Hepatocyte (in vitro differentiated cells): ENCODE measurements around the gene FALEC. TPM values are rescaled to one million over a fixed set of nuclear protein-coding genes. Genes with fewer than 3 reads are reported as not detected.

Source experiments
- microRNA-seq: library from miRNA; unstranded; fragments of <30 nt; microRNA quantifications from one replicate; pipeline ENCODE4, GENCODE V29; 2017
- polyA plus RNA-seq: library from polyadenylated mRNA; unstranded; fragments of >200 nt; fragmentation: Nextera tagmentation; extraction: Ambion mirVana; gene quantifications from 2 replicates; pipeline ENCODE4 v1.2.1, GENCODE V29; 2016
- small RNA-seq: library from RNA; depleted of rRNA; stranded (forward); fragments of <200 nt; gene quantifications from one replicate; pipeline ENCODE3, GENCODE V24; 2014
- total RNA-seq: library from RNA; depleted of rRNA; stranded (reverse); fragments of >200 nt; gene quantifications from 2 replicates; pipeline ENCODE4 v1.2.3, GENCODE V29; 2014

FALEC gene
- total and polyA plus RNA-seq, 2 experiments from 2014 or later, result 0.39 TPM; not detected in 1

Small RNA genes lying within 50 kb of the gene (microRNA-seq; reads per million reads assigned to microRNA genes)
- gene MIR4257, result not detected
- not detected for gene MIR6878

Small RNA genes lying within 50 kb of the gene (small RNA-seq; reads per million reads assigned to genes)
- not detected for gene MIR4257
- not detected for gene RN7SL473P
- not detected for gene RN7SL600P

Other genes with a start within 250 kb of the FALEC start
- gene APH1A, start 246.7 kb upstream of the FALEC start, total RNA-seq, result 145 and 148 TPM in 2 replicates
- 52.1 and 54.1 TPM in 2 replicates for gene APH1A, start 246.7 kb upstream of the FALEC start, polyA plus RNA-seq
- gene C1orf54, start 243.0 kb upstream of the FALEC start, total RNA-seq, result 11.3 and 15.4 TPM in 2 replicates
- gene C1orf54, start 243.0 kb upstream of the FALEC start, polyA plus RNA-seq, result 7.2 and 16.5 TPM in 2 replicates
- 1.8 and 3.6 TPM in 2 replicates for gene CIART, start 233.2 kb upstream of the FALEC start, total RNA-seq
- 4.4 and 7.1 TPM in 2 replicates for gene CIART, start 233.2 kb upstream of the FALEC start, polyA plus RNA-seq
- gene MRPS21, start 221.9 kb upstream of the FALEC start, total RNA-seq, result 41.9 and 43.1 TPM in 2 replicates
- gene MRPS21, start 221.9 kb upstream of the FALEC start, polyA plus RNA-seq, result 82.5 and 88.4 TPM in 2 replicates
- gene PRPF3, start 194.2 kb upstream of the FALEC start, total RNA-seq, result 31.4 and 36.6 TPM in 2 replicates
- gene PRPF3, start 194.2 kb upstream of the FALEC start, polyA plus RNA-seq, result 36.0 and 39.5 TPM in 2 replicates
- 14.0 and 16.5 TPM in 2 replicates for gene RPRD2, start 151.6 kb upstream of the FALEC start, total RNA-seq
- 15.7 and 18.8 TPM in 2 replicates for gene RPRD2, start 151.6 kb upstream of the FALEC start, polyA plus RNA-seq
- 9.1 and 10.1 TPM in 2 replicates for gene TARS2, start 28.3 kb upstream of the FALEC start, total RNA-seq
- gene TARS2, start 28.3 kb upstream of the FALEC start, polyA plus RNA-seq, result 18.2 and 19.2 TPM in 2 replicates
- 1.0 and 3.0 TPM in 2 replicates for gene ECM1, start 7.6 kb upstream of the FALEC start, total RNA-seq
- 7.1 and 8.8 TPM in 2 replicates for gene ECM1, start 7.6 kb upstream of the FALEC start, polyA plus RNA-seq
- 3.7 and 8.1 TPM in 2 replicates for gene ADAMTSL4, start 33.7 kb downstream of the FALEC start, total RNA-seq
- gene ADAMTSL4, start 33.7 kb downstream of the FALEC start, polyA plus RNA-seq, result 19.7 and 28.0 TPM in 2 replicates
- gene MCL1, start 63.9 kb downstream of the FALEC start, total RNA-seq, result 302 and 388 TPM in 2 replicates
- gene MCL1, start 63.9 kb downstream of the FALEC start, polyA plus RNA-seq, result 150 and 181 TPM in 2 replicates
- gene ENSA, start 113.9 kb downstream of the FALEC start, total RNA-seq, result 101 and 148 TPM in 2 replicates
- gene ENSA, start 113.9 kb downstream of the FALEC start, polyA plus RNA-seq, result 70.8 and 86.5 TPM in 2 replicates
- gene GOLPH3L, start 181.4 kb downstream of the FALEC start, total RNA-seq, result 20.8 and 36.7 TPM in 2 replicates
- gene GOLPH3L, start 181.4 kb downstream of the FALEC start, polyA plus RNA-seq, result 15.5 and 21.8 TPM in 2 replicates
- gene HORMAD1, start 205.1 kb downstream of the FALEC start, total RNA-seq, result 0.50 TPM in 1 of 2 replicates, not detected in the other
- gene HORMAD1, start 205.1 kb downstream of the FALEC start, polyA plus RNA-seq, result not detected in 2 replicates